Ovary (tissue), 9 donors: ENCODE results near the gene CLBA1. TPM values are rescaled to one million over a fixed set of nuclear protein-coding genes. Genes with fewer than 3 reads are reported as not detected.

Experiments used
- DNase-seq, 5 donors: peaks; one replicate each; pipeline ENCODE4 v3.0.0-alpha.2; 2019 to 2020
- H3K27ac ChIP-seq, 2 donors: fragments of 200-600 bp; one replicate each; pipeline versions ENCODE4 v1.5.1 to v1.8.0; 2019 to 2022
- H3K27me3 ChIP-seq: fragments of 200-600 bp; one replicate; pipeline ENCODE4 v1.8.0; 2022
- H3K36me3 ChIP-seq: fragments of 200-600 bp; sonication (generic); one replicate; pipeline ENCODE4 v1.5.1; 2019
- H3K4me1 ChIP-seq: one replicate; pipeline ENCODE4 v1.8.1; 2013; ENCODE audit warnings: mild to moderate bottlenecking, moderate library complexity; ENCODE audit not compliant: insufficient read depth
- H3K4me3 ChIP-seq: fragments of 200-600 bp; sonication (generic); one replicate; pipeline ENCODE4 v1.5.1; 2017
- H3K9me3 ChIP-seq, 2 donors: fragments of 200-600 bp in 1 of 2; sonication (generic) in 1 of 2; one replicate each; pipeline versions ENCODE4 v1.5.1 to v1.8.1; 2013 to 2019; ENCODE audit warnings: mild to moderate bottlenecking in 1 of 2, moderate library complexity in 1 of 2
- CTCF ChIP-seq, 3 donors: fragments of 450-650 bp in 2 of 3; fragments of 200-600 bp in 1 of 3; IDR thresholded peaks; one replicate each; pipeline versions ENCODE4 v1.5.1 to v1.8.0; 2016 to 2022; ENCODE audit warnings: antibody characterized with exemption in 3 of 3, mild to moderate bottlenecking in 1 of 3
- EP300 ChIP-seq: sonication (generic); formaldehyde crosslinking; IDR thresholded peaks from one replicate; pipeline ENCODE4 v1.6.1; 2017; ENCODE audit warnings: antibody characterized with exemption
- POLR2A ChIP-seq: fragments of 450-650 bp; IDR thresholded peaks from one replicate; pipeline ENCODE4 v1.6.1; 2017; ENCODE audit warnings: antibody characterized with exemption, mild to moderate bottlenecking, moderate library complexity
- WGBS, 3 donors: extraction: QIAGEN DNeasy Blood & Tissue Kit in 1 of 3; methylation state at CpG; one replicate each; pipeline versions ENCODE4 v1.1.5 to v1.1.7; 2013 to 2017; 5-methylcytosine and 5-hydroxymethylcytosine counted together
- intact Hi-C, 4 donors: fragments of 100-400 bp; cut with DNase I; formaldehyde crosslinking; loops; one replicate each; pipeline versions ENCODE4 v1.11.0 to v1.15.1; 2022 to 2023
- polyA plus RNA-seq, 2 donors: library from polyadenylated mRNA; stranded (reverse); fragments of 200-250 nt in 1 of 2; fragments of 350-450 nt in 1 of 2; fragmentation: Illumina TruSeq in 1 of 2; extraction: RNeasy Lipid Tissue Mini Kit (QIAGEN cat#74804) in 1 of 2; gene quantifications; one replicate each; pipeline ENCODE4 v1.2.3, GENCODE V29; 2013 to 2014
- total RNA-seq, 7 donors: library from RNA; depleted of rRNA in 2 of 7; stranded (reverse); fragments of >200 nt in 2 of 7; fragmentation: NEBNext Ultra II Directional in 3 of 7; extraction: Animal tissue kit (Norgen Biotek cat#: 25700) in 3 of 7; gene quantifications; one replicate each; pipeline versions ENCODE4 v1.1.0 to v1.2.4, GENCODE V29; 2016 to 2023
- donor health status: DM: no; HTN: no; CAD: no; lungs with moderate emphysema.
- donor health status: DM: no; HTN: no; CAD: no.
- donor health status: Bipolar disorder and iron deficiency.
- donor health status: DM: yes; HTN: yes; CAD: no.
- donor health status: DM: no; HTN: no; CAD: no.
- donor health status: DM: yes; HTN: yes; CAD: no.

Gene CLBA1
- total and polyA plus RNA-seq, 9 donors = 3.5 to 15.7 (median 6.7) TPM

- no peaks in the 10 kb centered on the region for H3K9me3 ChIP-seq
- DNase-seq = peak in 3 of 5 donors; percentile 35 to 54 (median 36)
- WGBS, 3 donors = 68 to 78% (median 72%) methylated on average over 19 of the region's 19 CpGs
- no peak overlapping the region for H3K27ac ChIP-seq
- peaks cover 4% of the 10 kb centered on the region for H3K4me1 ChIP-seq
- H3K4me3 ChIP-seq = no peak overlapping the region
- intact Hi-C loops = loop anchor here in 3 of 4 donors (5.0 to 10.0 kb wide), 4 partner anchors 37 to 67 kb away; no protein-coding TSS in a partner anchor
- TF ChIP-seq CTCF (IDR thresholded peaks at IDR 0.05) (no peak), EP300 (no peak), POLR2A (no peak)
- no peaks in the 10 kb centered on the region for H3K27me3 ChIP-seq
- H3K36me3 ChIP-seq = no peaks in the 10 kb centered on the region
These were observed 5.6 kb upstream of the CLBA1 start for GRCh38 chr14:104979758-104980610.

GRCh38 chr14:104980611-104981531 is 4.7 kb upstream of the CLBA1 start:
- DNase-seq = peak in 3 of 5 donors; percentile 12 to 22 (median 21)
- no peaks in the 10 kb centered on the region for H3K36me3 ChIP-seq
- no peaks in the 10 kb centered on the region for H3K9me3 ChIP-seq
- H3K27me3 ChIP-seq = no peaks in the 10 kb centered on the region
- 90 to 91% (median 91%) methylated on average over 17 to 22 of the region's 22 CpGs for WGBS, 3 donors
- no peak overlapping the region for H3K27ac ChIP-seq
- intact Hi-C loops = loop anchor here in 2 of 4 donors (5.0 kb wide), 2 partner anchors 36 to 61 kb away; no protein-coding TSS in a partner anchor
- TF ChIP-seq CTCF (IDR thresholded peaks at IDR 0.05) (no peak), POLR2A (no peak), EP300 (no peak)
- no peak overlapping the region for H3K4me3 ChIP-seq
- peaks cover 2% of the 10 kb centered on the region for H3K4me1 ChIP-seq

GRCh38 chr14:104981699-104982541 is 3.7 kb upstream of the CLBA1 start:
- Histone ChIP-seq H3K27ac (no peak overlapping the region), H3K4me3 (no peak overlapping the region), H3K27me3 (no peaks in the 10 kb centered on the region), H3K9me3 (no peaks in the 10 kb centered on the region), H3K36me3 (no peaks in the 10 kb centered on the region), H3K4me1 (peaks cover 4% of the 10 kb centered on the region)
- WGBS, 3 donors = 70 to 75% (median 74%) methylated on average over 16 to 17 of the region's 17 CpGs
- DNase-seq = peak in 3 of 5 donors; percentile 16 to 34 (median 20)
- TF ChIP-seq EP300 = no peak
- TF ChIP-seq POLR2A = no peak
- no peak for TF ChIP-seq CTCF (IDR thresholded peaks at IDR 0.05)
- intact Hi-C loops = loop anchor here in 2 of 4 donors (5.0 kb wide), 2 partner anchors 35 to 60 kb away; no protein-coding TSS in a partner anchor
